NT2/D1 (cell line): ENCODE measurements around the gene PTPRT.
A peak's percentile ranks its signal among the peaks of the same experiment; 100 is the strongest.

Experiments
- DNase-seq: peaks from one replicate; pipeline ENCODE4 v3.0.0-alpha.2; 2011; ENCODE audit warnings: low read depth, low spot score
- H3K27me3 ChIP-seq: 2 replicates; pipeline ENCODE4 v1.6.0; 2011; ENCODE audit warnings: mild to moderate bottlenecking; ENCODE audit not compliant: insufficient read length, insufficient read depth
- H3K36me3 ChIP-seq: 2 replicates; pipeline ENCODE4 v1.6.1; 2011; ENCODE audit warnings: mild to moderate bottlenecking, low read length, mixed read lengths; ENCODE audit not compliant: insufficient read depth, insufficient read length
- H3K4me1 ChIP-seq: 2 replicates; pipeline ENCODE4 v1.5.1; 2011; ENCODE audit not compliant: insufficient read depth, insufficient read length
- H3K4me3 ChIP-seq: 2 replicates; pipeline ENCODE4 v1.5.1; 2011; ENCODE audit warnings: low read depth; ENCODE audit not compliant: insufficient read length
- H3K9ac ChIP-seq: 2 replicates; pipeline ENCODE4 v1.6.0; 2011; ENCODE audit warnings: low read depth; ENCODE audit not compliant: insufficient read length
- H3K9me3 ChIP-seq: 2 replicates; pipeline ENCODE4 v1.5.1; 2011; ENCODE audit warnings: mild to moderate bottlenecking, low read length; ENCODE audit not compliant: insufficient read depth
- SUZ12 ChIP-seq: IDR thresholded peaks from 2 replicates; pipeline ENCODE4 v1.6.1; 2011; ENCODE audit not compliant: insufficient read length, insufficient read depth; ENCODE audit errors: extremely low read depth
- YY1 ChIP-seq: IDR thresholded peaks from 2 replicates; pipeline ENCODE4 v1.6.1; 2011; ENCODE audit not compliant: insufficient read length, insufficient read depth
- ZNF274 ChIP-seq: IDR thresholded peaks from 2 replicates; pipeline ENCODE4 v1.6.1; 2011; ENCODE audit warnings: mild to moderate bottlenecking, low read depth, low read length

Gene PTPRT

GRCh38 chr20:43189554-43190331 is at the start of gene PTPRT:
PTPRT (minus strand) TSS chr20:43189906; CDS start chr20:43189733, 173 bp downstream.
- Histone ChIP-seq H3K4me3 (peak within 1 kb of the TSS; percentile 57), H3K9me3 (no peaks in the 10 kb centered on the region), H3K4me1 (peaks cover 3% of the 10 kb centered on the region), H3K9ac (peak within 1 kb of the TSS; percentile 66), H3K27me3 (peaks cover 52% of the 10 kb centered on the region), H3K36me3 (no peaks in the 10 kb centered on the region)
- TF ChIP-seq ZNF274 (no peak), SUZ12 (no peak), YY1 (no peak)
- no peak for DNase-seq

- TF ChIP-seq SUZ12 (no peak), ZNF274 (no peak), YY1 (no peak)
- Histone ChIP-seq H3K4me1 (no peaks in the 10 kb centered on the region), H3K36me3 (no peaks in the 10 kb centered on the region), H3K4me3 (no peak overlapping the region), H3K9me3 (peaks cover 11% of the 10 kb centered on the region; the same call in 1 of the 2 replicates), H3K9ac (no peak overlapping the region), H3K27me3 (peaks cover 6% of the 10 kb centered on the region)
- no peak for DNase-seq
Observed at GRCh38 chr20:43238833-43239232, 49.1 kb upstream of the PTPRT start.

GRCh38 chr20:43238266-43238665 is 48.6 kb upstream of the PTPRT start:
- Histone ChIP-seq H3K9ac (peak overlapping the region; percentile 27), H3K4me3 (no peak overlapping the region), H3K27me3 (peaks cover 6% of the 10 kb centered on the region), H3K9me3 (peaks cover 11% of the 10 kb centered on the region; the same call in 1 of the 2 replicates), H3K4me1 (no peaks in the 10 kb centered on the region), H3K36me3 (no peaks in the 10 kb centered on the region)
- TF ChIP-seq SUZ12, result no peak
- no peak for DNase-seq

DNA sequence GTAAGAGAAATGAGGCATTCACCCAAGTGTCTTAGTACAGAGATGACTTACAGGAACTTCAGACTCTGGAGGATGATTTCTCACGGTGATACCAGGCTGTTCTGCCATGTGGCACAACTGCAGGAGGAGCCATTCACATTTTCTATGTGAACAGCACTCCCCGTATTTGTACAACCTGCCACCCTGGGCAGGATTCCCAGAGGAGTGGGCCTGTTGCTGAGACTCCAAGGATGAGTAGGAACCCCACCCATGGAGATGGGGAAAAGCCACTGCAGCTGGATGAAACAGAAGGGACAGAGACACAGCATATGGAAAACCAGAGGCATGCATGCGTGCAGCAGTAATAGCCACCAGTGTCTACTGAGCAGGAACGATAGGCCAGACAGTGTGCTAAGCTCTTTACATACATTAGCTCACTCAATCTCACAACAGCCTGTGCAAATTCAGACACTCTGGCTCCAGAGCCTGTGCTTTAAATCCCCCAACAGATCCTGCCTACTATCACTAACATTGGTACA is 48.0 kb upstream of the PTPRT start:
- TF ChIP-seq SUZ12, result no peak
- TF ChIP-seq ZNF274, result no peak
- TF ChIP-seq YY1, result no peak

DNA sequence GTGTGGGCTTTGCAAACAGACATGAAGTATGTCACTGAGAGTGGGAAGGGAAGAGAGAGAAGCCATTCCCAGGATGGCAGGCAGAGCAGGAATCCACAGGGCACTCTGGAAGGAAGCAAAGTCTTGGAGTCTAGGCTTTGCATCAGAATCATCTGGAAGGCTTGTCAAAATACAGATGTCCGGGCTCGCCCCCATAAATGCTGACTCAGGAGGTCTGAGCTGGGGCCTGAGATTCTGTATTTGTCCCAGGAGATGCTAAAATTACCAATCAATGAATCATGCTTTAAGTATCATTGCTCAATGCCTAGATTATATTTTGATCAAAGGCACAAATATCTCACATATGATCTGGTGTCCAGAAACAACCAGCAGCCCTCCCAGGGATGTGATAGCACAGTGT is 46.3 kb upstream of the PTPRT start:
- no peak for DNase-seq
- no peaks in the 10 kb centered on the region for H3K36me3 ChIP-seq
- H3K4me1 ChIP-seq, result peaks cover 4% of the 10 kb centered on the region
- TF ChIP-seq ZNF274 (no peak), SUZ12 (no peak), YY1 (no peak)
- peaks cover 6% of the 10 kb centered on the region for H3K27me3 ChIP-seq
- no peak overlapping the region for H3K9ac ChIP-seq
- no peak overlapping the region for H3K4me3 ChIP-seq
- H3K9me3 ChIP-seq, result peaks cover 11% of the 10 kb centered on the region; the same call in 1 of the 2 replicates

More for the DNA sequence above, 48.0 kb upstream of the PTPRT start:
- no peak overlapping the region for H3K4me3 ChIP-seq
- DNase-seq, result no peak
- H3K9me3 ChIP-seq, result peaks cover 11% of the 10 kb centered on the region; the same call in 1 of the 2 replicates
- no peaks in the 10 kb centered on the region for H3K36me3 ChIP-seq
- peaks cover 6% of the 10 kb centered on the region for H3K27me3 ChIP-seq
- H3K4me1 ChIP-seq, result peaks cover 2% of the 10 kb centered on the region
- H3K9ac ChIP-seq, result no peak overlapping the region

DNA sequence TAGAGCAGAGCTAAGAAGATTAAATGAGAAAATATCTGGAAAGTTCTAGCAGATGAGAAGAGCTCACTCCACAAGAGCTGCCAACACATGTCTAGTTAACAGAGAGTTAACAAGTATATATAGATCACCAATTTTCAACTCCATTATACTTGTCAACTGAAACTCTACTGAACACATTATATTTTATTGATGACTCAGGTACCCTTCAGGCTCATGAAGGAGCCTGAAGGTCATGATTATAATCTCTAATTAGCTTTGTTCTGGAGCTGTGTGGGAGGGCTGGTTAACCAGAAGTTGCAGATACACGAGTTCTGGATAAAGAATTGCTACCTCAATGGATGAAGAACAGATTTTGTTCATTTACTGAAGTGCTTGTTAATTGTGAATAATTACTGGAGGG is 42.1 kb upstream of the PTPRT start:
- H3K36me3 ChIP-seq, result no peaks in the 10 kb centered on the region
- no peaks in the 10 kb centered on the region for H3K27me3 ChIP-seq
- no peak overlapping the region for H3K9ac ChIP-seq
- H3K4me1 ChIP-seq, result peaks cover 4% of the 10 kb centered on the region
- H3K9me3 ChIP-seq, result no peaks in the 10 kb centered on the region
- H3K4me3 ChIP-seq, result no peak overlapping the region
- DNase-seq, result no peak
- no peak for TF ChIP-seq YY1
- no peak for TF ChIP-seq ZNF274
- no peak for TF ChIP-seq SUZ12

- H3K4me1 ChIP-seq, result peaks cover 4% of the 10 kb centered on the region
- no peaks in the 10 kb centered on the region for H3K9me3 ChIP-seq
- H3K9ac ChIP-seq, result no peak overlapping the region
- TF ChIP-seq YY1 (no peak), SUZ12 (no peak), ZNF274 (no peak)
- H3K4me3 ChIP-seq, result no peak overlapping the region
- DNase-seq, result no peak
- no peaks in the 10 kb centered on the region for H3K27me3 ChIP-seq
- no peaks in the 10 kb centered on the region for H3K36me3 ChIP-seq
Observed at GRCh38 chr20:43229696-43230095, 40.0 kb upstream of the PTPRT start.
